GM13977 (cell line): ENCODE measurements around the gene CDT1.

Source experiments
- DNase-seq: peaks from one replicate; pipeline ENCODE4 v3.0.0; 2012; ENCODE audit warnings: low spot score
- CTCF ChIP-seq: IDR thresholded peaks from 2 replicates; pipeline ENCODE4 v1.5.1; 2012; ENCODE audit warnings: mild to moderate bottlenecking, control low read depth; ENCODE audit not compliant: insufficient read depth; ENCODE audit errors: extremely low read depth, missing control alignments
- in situ Hi-C: fragments of 300-500 bp; cut with MboI; formaldehyde crosslinking; loops from one replicate; pipeline ENCODE4 v1.12.0; 2022; ENCODE audit warnings: low sequenced_read_pairs, low pct_unique_long_range_greater_than_20kb, mixed read lengths, inconsistent platforms; ENCODE audit not compliant: unreplicated experiment

CDT1 gene

DNA sequence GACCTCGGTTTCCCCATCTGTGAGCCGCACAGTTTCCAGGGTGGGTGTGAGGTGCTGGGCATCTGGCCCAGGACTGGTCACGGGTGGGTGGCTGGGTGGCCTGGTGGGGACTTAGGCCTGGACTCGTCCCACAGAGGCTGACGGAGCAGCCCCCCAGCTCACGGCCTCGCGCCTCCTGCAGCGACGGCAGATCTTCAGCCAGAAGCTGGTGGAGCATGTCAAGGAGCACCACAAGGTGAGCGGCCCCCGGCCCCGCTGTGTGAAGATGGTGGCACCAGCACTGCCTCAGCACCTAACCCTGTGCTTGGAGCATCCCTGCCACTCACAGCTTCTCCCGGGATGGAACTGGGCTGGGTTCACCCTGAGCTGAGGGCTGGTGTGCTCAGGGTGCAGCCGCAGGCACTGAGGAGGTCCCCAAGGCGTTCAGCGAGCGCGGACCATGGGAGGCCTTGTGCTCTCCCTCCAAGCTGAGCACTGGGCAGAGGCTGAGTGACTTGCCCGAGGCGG, 2.4 kb downstream of the CDT1 start:
- in situ Hi-C loops, result loop anchor here (10.0 kb wide), 1 partner anchor 409 kb away; the partner anchor contains the start of gene ZNF778
- TF ChIP-seq CTCF, result no peak
- no peak for DNase-seq

DNA sequence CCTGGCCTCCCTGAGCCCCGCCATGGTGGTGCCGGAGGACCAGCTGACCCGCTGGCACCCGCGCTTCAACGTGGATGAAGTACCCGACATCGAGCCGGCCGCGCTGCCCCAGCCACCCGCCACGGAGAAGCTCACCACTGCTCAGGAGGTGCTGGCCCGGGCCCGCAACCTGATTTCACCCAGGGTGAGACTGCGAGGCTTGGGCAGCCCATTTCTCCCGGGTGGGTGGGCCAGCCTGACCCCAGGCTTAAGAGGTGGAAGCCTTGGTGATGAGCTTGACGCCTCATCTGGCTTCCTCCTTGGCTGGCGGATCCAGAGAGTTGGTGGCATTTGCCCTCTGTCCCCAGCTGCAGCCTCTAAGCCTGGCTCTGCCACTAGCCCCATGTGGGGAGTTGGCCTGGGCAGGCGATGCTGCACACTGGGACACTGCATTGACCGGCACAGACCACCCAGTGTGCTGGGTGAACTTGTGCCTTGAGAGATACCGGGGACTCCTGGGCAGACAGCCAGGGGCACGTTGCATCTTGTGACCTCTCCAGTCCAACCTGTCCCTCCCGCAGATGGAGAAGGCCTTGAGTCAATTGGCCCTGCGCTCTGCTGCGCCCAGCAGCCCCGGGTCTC, 3.0 kb downstream of the CDT1 start:
- DNase-seq, result no peak
- TF ChIP-seq CTCF, result no peak
- in situ Hi-C loops, result loop anchor here (10.0 kb wide), 1 partner anchor 408 kb away; the partner anchor contains the start of gene ZNF778

- in situ Hi-C loops, result loop anchor here (10.0 kb wide), 1 partner anchor 408 kb away; the partner anchor contains the start of gene ZNF778
- no peak for DNase-seq
- TF ChIP-seq CTCF, result no peak
Observed at GRCh38 chr16:88807142-88807625, 3.6 kb downstream of the CDT1 start.

- in situ Hi-C loops, result loop anchor here (10.0 kb wide), 1 partner anchor 407 kb away; the partner anchor contains the start of gene ZNF778
- no peak for DNase-seq
- TF ChIP-seq CTCF, result no peak
Observed at GRCh38 chr16:88807626-88808453, 4.3 kb downstream of the CDT1 start.

DNA sequence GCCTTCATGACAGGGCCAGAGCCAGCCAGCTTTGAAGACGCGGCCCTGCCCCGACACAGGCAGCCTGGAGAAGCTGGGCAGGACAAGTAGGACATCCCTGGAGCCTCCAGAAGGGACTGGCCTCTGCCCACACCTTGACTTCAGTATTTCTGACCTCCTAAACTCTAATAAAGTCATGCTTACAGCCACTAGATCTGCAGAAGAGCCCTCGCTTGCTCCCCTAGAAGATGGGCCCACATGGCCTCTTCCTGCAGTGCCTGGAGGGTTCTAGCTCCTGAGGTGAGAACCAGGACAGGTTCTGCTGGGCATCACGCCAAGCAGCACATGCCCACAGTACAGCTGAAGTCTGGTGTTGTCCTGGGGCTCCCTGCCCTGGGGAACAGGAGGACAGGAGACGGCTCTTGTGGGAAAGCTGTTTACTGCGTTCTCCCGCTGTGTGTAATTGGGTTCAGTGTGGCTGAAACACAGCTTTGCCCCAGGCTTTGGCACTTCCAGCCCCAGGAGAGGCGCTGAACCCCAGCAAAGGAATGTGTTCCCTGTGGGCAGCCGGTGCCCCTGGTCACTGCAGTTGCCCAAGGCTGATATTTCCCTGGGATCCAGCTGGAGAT, 5.6 kb downstream of the CDT1 start:
- TF ChIP-seq CTCF, result no peak
- in situ Hi-C loops, result loop anchor here (10.0 kb wide), 1 partner anchor 406 kb away; the partner anchor contains the start of gene ZNF778
- DNase-seq, result no peak

DNA sequence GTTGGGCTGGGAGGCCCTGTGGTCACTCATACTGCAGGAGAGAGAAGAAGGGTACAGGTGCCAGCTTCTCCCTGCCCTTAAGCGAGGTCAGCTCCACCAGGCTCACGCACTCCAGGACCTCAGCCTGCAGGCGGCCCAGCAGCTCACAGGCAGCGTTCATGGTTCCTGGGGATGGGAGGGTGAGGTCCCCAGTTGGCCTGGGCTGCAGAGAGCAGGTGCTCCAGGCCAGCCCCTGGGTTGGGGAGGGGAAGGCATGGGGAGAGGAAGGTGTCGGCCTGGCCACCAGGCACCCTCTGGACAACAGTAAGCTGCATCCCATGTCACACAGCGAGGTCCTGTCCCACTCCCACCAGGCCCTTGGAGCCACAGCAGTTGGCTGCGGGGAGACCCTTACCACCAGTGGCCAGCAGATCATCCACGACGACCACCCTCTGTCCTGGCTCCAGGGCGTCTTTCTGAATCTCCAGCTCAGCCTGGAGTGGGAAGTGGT, 6.1 kb downstream of the CDT1 start:
- TF ChIP-seq CTCF, result no peak
- no peak for DNase-seq
- in situ Hi-C loops, result loop anchor here (10.0 kb wide), 1 partner anchor 405 kb away; the partner anchor contains the start of gene ZNF778
